Left lung (tissue), 10 donors: ENCODE data around the gene UHRF1. TPM values are rescaled to one million over a fixed set of nuclear protein-coding genes. Genes with fewer than 3 reads are reported as not detected.
A peak's percentile ranks its signal among the peaks of the same experiment; 100 is the strongest.

Experiments
- ATAC-seq: fragments of 200-7000 bp; cut with Tn5 transposase; one replicate; pipeline ENCODE4 v1.9.1; 2020; ENCODE audit warnings: moderate library complexity
- DNase-seq, 4 donors: peaks; one replicate each; pipeline ENCODE4 v3.0.0-alpha.2; 2013 to 2020
- H3K27ac ChIP-seq, 2 donors: fragments of 200-600 bp; sonication (generic) in 1 of 2; one replicate each; pipeline versions ENCODE4 v1.5.0 to v1.8.0; 2020 to 2021
- H3K27me3 ChIP-seq, 2 donors: fragments of 200-600 bp; sonication (generic) in 1 of 2; one replicate each; pipeline versions ENCODE4 v1.5.0 to v1.8.0; 2020 to 2021
- H3K36me3 ChIP-seq, 2 donors: fragments of 200-600 bp; sonication (generic) in 1 of 2; one replicate each; pipeline versions ENCODE4 v1.5.0 to v1.8.0; 2020 to 2021
- H3K4me1 ChIP-seq, 2 donors: fragments of 200-600 bp; one replicate each; pipeline ENCODE4 v1.8.0; 2021
- H3K4me3 ChIP-seq, 2 donors: fragments of 200-600 bp; sonication (generic) in 1 of 2; one replicate each; pipeline versions ENCODE4 v1.5.0 to v1.8.0; 2020 to 2021; ENCODE audit warnings: mild to moderate bottlenecking in 1 of 2
- H3K9me3 ChIP-seq, 2 donors: fragments of 200-600 bp; sonication (generic) in 1 of 2; one replicate each; pipeline versions ENCODE4 v1.5.0 to v1.8.0; 2020 to 2021
- CTCF ChIP-seq, 2 donors: fragments of 200-600 bp; sonication (generic) in 1 of 2; IDR thresholded peaks; one replicate each; pipeline versions ENCODE4 v1.5.0 to v1.8.0; 2021; ENCODE audit warnings: antibody characterized with exemption in 2 of 2
- intact Hi-C, 2 donors: fragments of 100-400 bp; cut with DNase I; formaldehyde crosslinking; loops; one replicate each; pipeline versions ENCODE4 v1.11.2 to v1.14.2; 2022
- polyA plus RNA-seq, 6 donors: library from polyadenylated mRNA; unstranded; fragments of 120-200 nt; gene quantifications; one replicate each; pipeline ENCODE4 v1.2.1, GENCODE V29; 2013; ENCODE audit not compliant: insufficient read length in 6 of 6
- total RNA-seq, 2 donors: library from RNA; stranded (reverse); fragmentation: NEBNext Ultra II Directional; extraction: Animal tissue kit (Norgen Biotek cat#: 25700); gene quantifications; one replicate each; pipeline ENCODE4 v1.2.1, GENCODE V29; 2021
- donor health status: DM: no; HTN: yes; CAD: no.
- donor health status: DM: no; HTN: no; CAD: no.

UHRF1 gene
- total and polyA plus RNA-seq, 8 donors: 14.2 to 30.2 (median 21.7) TPM

- peak; percentile 49 to 64 for TF ChIP-seq CTCF (IDR thresholded peaks at IDR 0.05)
- Histone ChIP-seq H3K27me3 (no peaks in the 10 kb centered on the region), H3K27ac (no peak overlapping the region), H3K36me3 (peaks cover 0 to 13% of the 10 kb centered on the region in 2 donors), H3K9me3 (no peaks in the 10 kb centered on the region), H3K4me3 (no peak overlapping the region), H3K4me1 (peaks cover 0 to 3% of the 10 kb centered on the region in 2 donors)
- ATAC-seq (peak; percentile 65), DNase-seq (no peak)
- intact Hi-C loops: no loop called here
Observed at GRCh38 chr19:5001615-5002014, 92.3 kb downstream of the UHRF1 start.

GRCh38 chr19:5002143-5002542 is 92.8 kb downstream of the UHRF1 start:
- no peak overlapping the region for H3K27ac ChIP-seq
- DNase-seq (peak in 1 of 4 donors; percentile 8), ATAC-seq (peak; percentile 22)
- intact Hi-C loops: no loop called here
- H3K9me3 ChIP-seq: no peaks in the 10 kb centered on the region
- H3K4me1 ChIP-seq: peaks cover 0 to 3% of the 10 kb centered on the region in 2 donors
- no peak for TF ChIP-seq CTCF (IDR thresholded peaks at IDR 0.05)
- peaks cover 0 to 11% of the 10 kb centered on the region in 2 donors for H3K36me3 ChIP-seq
- no peaks in the 10 kb centered on the region for H3K27me3 ChIP-seq
- no peak overlapping the region for H3K4me3 ChIP-seq

- Histone ChIP-seq H3K36me3 (peaks cover 0 to 3% of the 10 kb centered on the region in 2 donors), H3K4me3 (no peak overlapping the region), H3K27ac (no peak overlapping the region), H3K27me3 (no peaks in the 10 kb centered on the region), H3K9me3 (no peaks in the 10 kb centered on the region), H3K4me1 (peaks cover 0 to 3% of the 10 kb centered on the region in 2 donors)
- DNase-seq (no peak), ATAC-seq (no peak)
- no peak for TF ChIP-seq CTCF (IDR thresholded peaks at IDR 0.05)
- intact Hi-C loops: no loop called here
Observed at GRCh38 chr19:5003781-5004180, 94.5 kb downstream of the UHRF1 start.

GRCh38 chr19:5005096-5005495 is 95.8 kb downstream of the UHRF1 start:
- intact Hi-C loops: no loop called here
- no peak for TF ChIP-seq CTCF (IDR thresholded peaks at IDR 0.05)
- ATAC-seq: no peak
- peak in 1 of 4 donors; percentile 26 for DNase-seq
- H3K9me3 ChIP-seq: no peaks in the 10 kb centered on the region
- peaks cover 0 to 3% of the 10 kb centered on the region in 2 donors for H3K36me3 ChIP-seq
- no peak overlapping the region for H3K27ac ChIP-seq
- peaks cover 0 to 3% of the 10 kb centered on the region in 2 donors for H3K4me1 ChIP-seq
- no peaks in the 10 kb centered on the region for H3K27me3 ChIP-seq
- no peak overlapping the region for H3K4me3 ChIP-seq

- TF ChIP-seq CTCF (IDR thresholded peaks at IDR 0.05): no peak
- no peaks in the 10 kb centered on the region for H3K9me3 ChIP-seq
- no peaks in the 10 kb centered on the region for H3K27me3 ChIP-seq
- intact Hi-C loops: no loop called here
- ATAC-seq (no peak), DNase-seq (peak in 1 of 4 donors; percentile 54)
- H3K36me3 ChIP-seq: peaks cover 0 to 3% of the 10 kb centered on the region in 2 donors
- H3K4me1 ChIP-seq: peaks cover 0 to 3% of the 10 kb centered on the region in 2 donors
- H3K4me3 ChIP-seq: no peak overlapping the region
- no peak overlapping the region for H3K27ac ChIP-seq
Observed at GRCh38 chr19:5006201-5006600, 96.9 kb downstream of the UHRF1 start.
